A549 (cell line): ENCODE results near the gene VWA8. TPM values are rescaled to one million over a fixed set of nuclear protein-coding genes. Genes with fewer than 3 reads are reported as not detected.

ENCODE experiments used
- ATAC-seq, 2 experiments: fragments of 200-7000 bp in 1 of 2; fragments of >200 bp in 1 of 2; cut with Nextera tagmentation in 1 of 2; cut with Tn5 transposase in 1 of 2; 3 replicates each; pipeline versions ENCODE4 v1.8.0 to v1.9.1; 2018 to 2020; ENCODE audit warnings: mild to moderate bottlenecking in 1 of 2, moderate library complexity in 1 of 2
- CTCF ChIA-PET: fragments of 300-600 bp; sonication (Branson Sonifier 250); formaldehyde crosslinking; extraction: SDS; loops from one replicate; lab custom pipeline; 2021; ENCODE audit warnings: antibody characterized with exemption, inconsistent platforms; lab: Yijun Ruan, JAX
- POLR2A ChIA-PET: fragments of 350-600 bp; formaldehyde crosslinking; extraction: SDS; loops from one replicate; lab custom pipeline; 2021; ENCODE audit warnings: antibody characterized with exemption, inconsistent platforms; lab: Yijun Ruan, JAX
- DNase-seq, 2 experiments: peaks; one replicate each; pipeline versions ENCODE4 v3.0.0 to v3.0.0-alpha.2; 2011 to 2016; ENCODE audit warnings: low read depth in 1 of 2, low spot score in 1 of 2
- FAIRE-seq: peaks from 2 replicates; lab custom pipeline; 2011; peaks lifted over from hg19 to GRCh38; lab: Jason Lieb, UNC
- H3K27ac ChIP-seq, 2 experiments: fragments of >200 bp; sonication (Bioruptor Twin); formaldehyde crosslinking; 3 replicates each; pipeline ENCODE4 v1.5.1; 2016 to 2017
- H3K4me1 ChIP-seq: fragments of >200 bp; sonication (Bioruptor Twin); formaldehyde crosslinking; 3 replicates; pipeline ENCODE4 v1.6.1; 2016
- H3K4me2 ChIP-seq: fragments of >200 bp; sonication (Bioruptor Twin); formaldehyde crosslinking; 3 replicates; pipeline ENCODE4 v1.6.1; 2016
- H3K4me3 ChIP-seq: fragments of >200 bp; sonication (Bioruptor Twin); formaldehyde crosslinking; 3 replicates; pipeline ENCODE4 v1.5.1; 2016
- H3K9me3 ChIP-seq: fragments of >200 bp; sonication (Bioruptor Twin); formaldehyde crosslinking; 3 replicates; pipeline ENCODE4 v1.6.1; 2016
- E2F6 ChIP-seq: IDR thresholded peaks from 2 replicates; pipeline ENCODE4 v1.6.1; 2012; ENCODE audit warnings: low read depth, borderline replicate concordance
- EHF ChIP-seq: fragments of 250-450 bp; sonication (Bioruptor Pico); IDR thresholded peaks from 2 replicates; pipeline ENCODE4 v1.5.0; 2020; ENCODE audit warnings: mild to moderate bottlenecking
- EHMT2 ChIP-seq: fragments of 200-600 bp; sonication (generic); IDR thresholded peaks from 2 replicates; pipeline ENCODE4 v1.6.1; 2016; ENCODE audit warnings: antibody characterized with exemption, low read depth, mild to moderate bottlenecking, moderate library complexity
- FOXS1 ChIP-seq: fragments of 250-450 bp; sonication (Bioruptor Pico); IDR thresholded peaks from 2 replicates; pipeline ENCODE4 v1.5.0; 2020; ENCODE audit warnings: mild to moderate bottlenecking, moderate library complexity
- GATA3 ChIP-seq: IDR thresholded peaks from 2 replicates; pipeline ENCODE4 v1.6.1; 2012; ENCODE audit warnings: borderline replicate concordance
- JUN ChIP-seq, 2 experiments: fragments of >200 bp; sonication (Bioruptor Twin); formaldehyde crosslinking; IDR thresholded peaks; 2 replicates in 1 of 2; 3 replicates in 1 of 2; pipeline ENCODE4 v1.6.1; 2016 to 2017
- RCOR1 ChIP-seq: fragments of 150-350 bp; IDR thresholded peaks from 2 replicates; pipeline ENCODE4 v1.6.1; 2014; ENCODE audit warnings: antibody characterized with exemption, low read length, low read depth
- WGBS: methylation state at CpG from one replicate; pipeline ENCODE4 v1.1.6; 2017; ENCODE audit errors: missing lambda C conversion rate; 5-methylcytosine and 5-hydroxymethylcytosine counted together
- polyA plus RNA-seq, 4 experiments: library from polyadenylated mRNA; depleted of rRNA in 3 of 4; stranded (reverse); fragments of >200 nt; fragmentation: RNase III in 1 of 4; extraction: RNeasy Plus Mini Kit Qiagen cat#74134 plus additional on column Dnase treatment in 1 of 4; gene quantifications; 2 replicates in 3 of 4; 3 replicates in 1 of 4; pipeline ENCODE4 v1.2.3, GENCODE V29; 2011 to 2017
- small RNA-seq, 6 experiments: library from RNA; depleted of rRNA; stranded (forward); fragments of <200 nt; gene quantifications; one replicate each; pipeline ENCODE3, GENCODE V24; 2012
- TF ChIP-seq, protein P1 (sequence below): fragments of 150-350 bp; IDR thresholded peaks from 2 replicates; pipeline ENCODE4 v1.6.1; 2014; ENCODE audit warnings: low read depth, mild to moderate bottlenecking, low read length
- TF ChIP-seq, protein P2 (sequence below): fragments of >200 bp; sonication (Bioruptor Twin); formaldehyde crosslinking; IDR thresholded peaks from 3 replicates; pipeline ENCODE4 v1.5.1; 2016

VWA8 gene
- polyA plus RNA-seq, 2 of the 4 experiments (the other 2 are of a cell fraction): 6.4 to 15.3 TPM

DNA sequence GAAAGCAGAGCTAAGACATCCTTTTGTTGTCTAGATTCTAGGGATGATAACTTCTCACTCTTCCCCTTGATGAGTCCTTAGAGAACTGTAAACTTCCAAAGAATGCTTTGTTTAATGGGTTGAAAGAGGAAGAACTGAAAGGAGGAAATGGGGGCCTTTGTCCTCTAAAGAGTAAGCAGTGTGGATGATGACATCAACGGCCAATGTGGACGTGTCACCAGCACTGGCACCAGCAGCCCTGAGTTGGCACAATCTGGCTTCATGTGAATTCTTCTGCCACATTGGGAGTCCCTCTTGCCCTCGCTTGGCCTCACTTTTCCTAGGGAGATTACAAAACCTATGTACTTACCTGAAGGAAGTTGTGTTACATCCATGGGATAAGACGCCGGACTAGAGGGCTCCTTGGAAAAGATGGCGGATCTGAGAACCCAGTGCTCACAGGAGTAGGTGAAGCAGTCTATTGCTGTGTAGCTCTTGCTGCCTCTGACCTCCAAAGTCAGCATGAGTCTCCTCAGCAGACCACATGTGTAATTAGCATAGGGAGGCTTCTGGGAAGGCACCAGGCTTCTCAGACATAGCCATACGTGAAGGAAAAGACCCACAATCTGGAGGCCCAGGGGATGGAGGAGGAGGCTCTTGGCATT, 440.8 kb downstream of the VWA8 start:
- WGBS: 81% methylated on average over 7 of the region's 7 CpGs
- POLR2A ChIA-PET: no interaction called here
- Histone ChIP-seq H3K9me3 (no peaks in the 10 kb centered on the region), H3K27ac (no peak overlapping the region), H3K4me2 (no peak overlapping the region)
- ATAC-seq: no peak
- FAIRE-seq: no peak
- TF ChIP-seq, protein P1, sequence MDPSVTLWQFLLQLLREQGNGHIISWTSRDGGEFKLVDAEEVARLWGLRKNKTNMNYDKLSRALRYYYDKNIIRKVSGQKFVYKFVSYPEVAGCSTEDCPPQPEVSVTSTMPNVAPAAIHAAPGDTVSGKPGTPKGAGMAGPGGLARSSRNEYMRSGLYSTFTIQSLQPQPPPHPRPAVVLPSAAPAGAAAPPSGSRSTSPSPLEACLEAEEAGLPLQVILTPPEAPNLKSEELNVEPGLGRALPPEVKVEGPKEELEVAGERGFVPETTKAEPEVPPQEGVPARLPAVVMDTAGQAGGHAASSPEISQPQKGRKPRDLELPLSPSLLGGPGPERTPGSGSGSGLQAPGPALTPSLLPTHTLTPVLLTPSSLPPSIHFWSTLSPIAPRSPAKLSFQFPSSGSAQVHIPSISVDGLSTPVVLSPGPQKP: no peak
- no peak for TF ChIP-seq JUN (IDR thresholded peaks at IDR 0.05)
- no peak for TF ChIP-seq RCOR1
- TF ChIP-seq GATA3: no peak
- TF ChIP-seq, protein P2, sequence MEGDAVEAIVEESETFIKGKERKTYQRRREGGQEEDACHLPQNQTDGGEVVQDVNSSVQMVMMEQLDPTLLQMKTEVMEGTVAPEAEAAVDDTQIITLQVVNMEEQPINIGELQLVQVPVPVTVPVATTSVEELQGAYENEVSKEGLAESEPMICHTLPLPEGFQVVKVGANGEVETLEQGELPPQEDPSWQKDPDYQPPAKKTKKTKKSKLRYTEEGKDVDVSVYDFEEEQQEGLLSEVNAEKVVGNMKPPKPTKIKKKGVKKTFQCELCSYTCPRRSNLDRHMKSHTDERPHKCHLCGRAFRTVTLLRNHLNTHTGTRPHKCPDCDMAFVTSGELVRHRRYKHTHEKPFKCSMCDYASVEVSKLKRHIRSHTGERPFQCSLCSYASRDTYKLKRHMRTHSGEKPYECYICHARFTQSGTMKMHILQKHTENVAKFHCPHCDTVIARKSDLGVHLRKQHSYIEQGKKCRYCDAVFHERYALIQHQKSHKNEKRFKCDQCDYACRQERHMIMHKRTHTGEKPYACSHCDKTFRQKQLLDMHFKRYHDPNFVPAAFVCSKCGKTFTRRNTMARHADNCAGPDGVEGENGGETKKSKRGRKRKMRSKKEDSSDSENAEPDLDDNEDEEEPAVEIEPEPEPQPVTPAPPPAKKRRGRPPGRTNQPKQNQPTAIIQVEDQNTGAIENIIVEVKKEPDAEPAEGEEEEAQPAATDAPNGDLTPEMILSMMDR: no peak
- no peak for TF ChIP-seq EHMT2
- no peak for TF ChIP-seq FOXS1 (CRISPR knock-in tag)
- no peak for TF ChIP-seq EHF (CRISPR knock-in tag)
- no peak for TF ChIP-seq E2F6
- TF ChIP-seq, all 56 proteins: peak for 0
- Histone ChIP-seq H3K4me1 (no peaks in the 10 kb centered on the region), H3K4me3 (no peak overlapping the region)
- DNase-seq: no peak
- CTCF ChIA-PET: no interaction called here

Small RNA genes within 50 kb of the gene (small RNA-seq; reads per million reads assigned to genes)
- 0 to 0.43 (median 0) reads per million in 6 experiments for gene RN7SL515P
- 0 reads per million in 6 experiments for gene RNU6-74P
- 0 reads per million in 6 experiments for gene RPS28P8

Other genes with a start within 250 kb of the VWA8 start
- 6.3 and 6.7 TPM in 2 replicates for gene DGKH, start 87.5 kb upstream of the VWA8 start, polyA plus RNA-seq (2011; rRNA removed)
- 3.6 to 4.4 TPM (median 3.8 TPM) in 3 replicates for gene DGKH, start 87.5 kb upstream of the VWA8 start, polyA plus RNA-seq (2017; fragmentation: RNase III; extraction: RNeasy Plus Mini Kit Qiagen cat#74134 plus additional on column Dnase treatment)